HCT116 (cell line): ENCODE results near the gene DAP. TPM values are rescaled to one million over a fixed set of nuclear protein-coding genes. Genes with fewer than 3 reads are reported as not detected.

Experiments
- ATAC-seq: fragments of 200-7000 bp; cut with Tn5 transposase; 2 replicates; pipeline ENCODE4 v1.9.1; 2020; ENCODE audit warnings: mild to moderate bottlenecking, moderate library complexity
- BruUV-seq: library from RNA; stranded (reverse); fragments of 400-500 nt; replicated peaks from 2 replicates; lab custom pipeline; 2021; lab: Mats Ljungman, UMichigan
- CTCF ChIA-PET: fragments of 300-600 bp; sonication (Branson Sonifier 250); formaldehyde crosslinking; loops from one replicate; lab custom pipeline; 2021; ENCODE audit warnings: antibody characterized with exemption; lab: Charles Lee
- POLR2A ChIA-PET: fragments of 300-600, 350-600 bp; sonication (Branson Sonifier 250); formaldehyde crosslinking; loops from one replicate; lab custom pipeline; 2021; ENCODE audit warnings: antibody characterized with exemption; lab: Charles Lee
- RAD21 ChIA-PET, 2 experiments: fragments of 300-600 bp; sonication (Branson Sonifier 250); formaldehyde crosslinking; loops; one replicate each; lab custom pipeline; 2023; ENCODE audit warnings: low total read pairs in 2 of 2; ENCODE audit not compliant: uncharacterized antibody in 2 of 2, unreplicated experiment in 2 of 2, low non-redundant PET in 1 of 2; lab: Charles Lee
- DNase-seq: peaks from one replicate; pipeline ENCODE4 v3.0.0-alpha.2; 2010; ENCODE audit warnings: low read depth, low spot score
- H2AFZ ChIP-seq: fragments of 200-600 bp; shearing (Covaris generic), sonication (generic); 2 replicates; pipeline ENCODE4 v1.6.1; 2017; ENCODE audit warnings: low read depth, mixed run types, mixed read lengths, antibody characterized with exemption, low read length; ENCODE audit not compliant: poor library complexity, severe bottlenecking
- H3K27ac ChIP-seq: 2 replicates; pipeline ENCODE4 v1.5.1; 2012; ENCODE audit warnings: low read depth, low read length
- H3K27me3 ChIP-seq: fragments of 200-600 bp; sonication (generic); 2 replicates; pipeline ENCODE4 v1.6.1; 2016; ENCODE audit warnings: mixed run types, low read length, mixed read lengths; ENCODE audit not compliant: insufficient read depth
- H3K36me3 ChIP-seq, 2 experiments: fragments of 200-500 bp in 1 of 2; fragments of 200-600 bp in 1 of 2; sonication (Bioruptor generic) in 1 of 2; sonication (generic) in 1 of 2; 2 replicates each; pipeline versions ENCODE4 v1.5.1 to v1.6.1; 2014 to 2016; ENCODE audit warnings: low read length in 2 of 2, inconsistent platforms in 1 of 2, mixed read lengths in 1 of 2, mixed run types in 1 of 2; ENCODE audit not compliant: insufficient read depth in 2 of 2, control insufficient read depth in 1 of 2
- H3K4me1 ChIP-seq, 2 experiments: fragments of 200-600 bp in 1 of 2; sonication (generic) in 1 of 2; 2 replicates each; pipeline versions ENCODE4 v1.5.1 to v1.6.1; 2012 to 2017; ENCODE audit warnings: low read length in 2 of 2, inconsistent platforms in 1 of 2, mild to moderate bottlenecking in 1 of 2, mixed read lengths in 1 of 2, mixed run types in 1 of 2, moderate library complexity in 1 of 2; ENCODE audit not compliant: insufficient read depth in 2 of 2, control insufficient read depth in 1 of 2
- H3K4me2 ChIP-seq: fragments of 200-600 bp; sonication (generic); 2 replicates; pipeline ENCODE4 v1.6.1; 2017; ENCODE audit warnings: mixed run types, low read length, mixed read lengths
- H3K4me3 ChIP-seq, 2 experiments: fragments of 200-600 bp in 1 of 2; sonication (generic) in 1 of 2; replicated peaks in 1 of 2; 2 replicates each; pipeline ENCODE4 v1.5.1; 2011 to 2016; ENCODE audit warnings: low read length in 2 of 2, control low read depth in 1 of 2, low read depth in 1 of 2, mild to moderate bottlenecking in 1 of 2, mixed read lengths in 1 of 2, mixed run types in 1 of 2
- H3K79me2 ChIP-seq: fragments of 200-600 bp; sonication (generic); 2 replicates; pipeline ENCODE4 v1.6.1; 2017; ENCODE audit warnings: mild to moderate bottlenecking, mixed run types, low read length, moderate library complexity, mixed read lengths; ENCODE audit not compliant: insufficient read depth
- H3K9ac ChIP-seq: fragments of 200-600 bp; sonication (generic); 2 replicates; pipeline ENCODE4 v1.6.1; 2016; ENCODE audit warnings: low read length, mixed read lengths
- H3K9me2 ChIP-seq: fragments of 200-600 bp; sonication (generic), shearing (Covaris generic); 2 replicates; pipeline ENCODE4 v1.6.1; 2017; ENCODE audit warnings: mixed run types, mild to moderate bottlenecking, moderate library complexity; ENCODE audit not compliant: insufficient read depth
- H3K9me3 ChIP-seq, 2 experiments: fragments of 200-500 bp in 1 of 2; fragments of 200-600 bp in 1 of 2; sonication (Bioruptor generic) in 1 of 2; sonication (generic) in 1 of 2; 2 replicates each; pipeline ENCODE4 v1.6.1; 2014 to 2017; ENCODE audit warnings: low read length in 2 of 2, mixed read lengths in 2 of 2, inconsistent platforms in 1 of 2, low read depth in 1 of 2, mild to moderate bottlenecking in 1 of 2, mixed run types in 1 of 2, moderate library complexity in 1 of 2; ENCODE audit not compliant: control insufficient read depth in 1 of 2, insufficient read depth in 1 of 2
- H4K20me1 ChIP-seq: fragments of 200-600 bp; sonication (generic), shearing (Covaris generic); 2 replicates; pipeline ENCODE4 v1.6.1; 2017; ENCODE audit warnings: mixed run types, mild to moderate bottlenecking, moderate library complexity; ENCODE audit not compliant: insufficient read depth
- CEBPB ChIP-seq: IDR thresholded peaks from 2 replicates; pipeline ENCODE4 v1.6.1; 2012; ENCODE audit warnings: low read depth
- ELF1 ChIP-seq: IDR thresholded peaks from 2 replicates; pipeline ENCODE4 v1.6.1; 2012; ENCODE audit warnings: low read depth, borderline replicate concordance
- EZH2 ChIP-seq: fragments of 200-600 bp; sonication (generic); IDR thresholded peaks from 2 replicates; pipeline ENCODE4 v1.6.1; 2017; ENCODE audit warnings: antibody characterized with exemption, mixed run types
- JUND ChIP-seq: IDR thresholded peaks from 2 replicates; pipeline ENCODE4 v1.6.1; 2012
- POLR2A ChIP-seq: IDR thresholded peaks from 2 replicates; pipeline ENCODE4 v1.7.0; 2011; ENCODE audit warnings: borderline replicate concordance; ENCODE audit not compliant: insufficient read depth, insufficient read length; ENCODE audit errors: extremely low read depth
- RAD21 ChIP-seq: IDR thresholded peaks from 2 replicates; pipeline ENCODE4 v1.6.1; 2012; ENCODE audit warnings: low read depth, mild to moderate bottlenecking
- SIN3A ChIP-seq: IDR thresholded peaks from 2 replicates; pipeline ENCODE4 v1.6.1; 2012; ENCODE audit warnings: low read depth
- SP1 ChIP-seq: IDR thresholded peaks from 2 replicates; pipeline ENCODE4 v1.6.1; 2012; ENCODE audit warnings: low read depth
- TCF7L2 ChIP-seq: IDR thresholded peaks from 2 replicates; pipeline ENCODE4 v1.7.0; 2011; ENCODE audit warnings: borderline replicate concordance, inconsistent platforms; ENCODE audit not compliant: insufficient read depth, insufficient read length; ENCODE audit errors: extremely low read depth
- ZFX ChIP-seq: fragments of 450-650 bp; IDR thresholded peaks from 2 replicates; pipeline ENCODE4 v1.6.1; 2017
- ZNF274 ChIP-seq: fragments of 200-500 bp; sonication (Bioruptor generic); IDR thresholded peaks from 2 replicates; pipeline ENCODE4 v1.6.1; 2014; ENCODE audit warnings: mild to moderate bottlenecking, low read depth, low read length, inconsistent platforms
- intact Hi-C: fragments of 100-400 bp; cut with micrococcal nuclease; formaldehyde crosslinking; loops from 2 replicates; pipeline ENCODE4 v1.10.0; 2022
- total RNA-seq: library from RNA; stranded (reverse); gene quantifications from one replicate; pipeline ENCODE4 v1.2.1, GENCODE V29; 2021; ENCODE audit not compliant: unreplicated experiment
- TF ChIP-seq, protein P1 (sequence below): IDR thresholded peaks from 2 replicates; pipeline ENCODE4 v1.6.1; 2012
- TF ChIP-seq, protein P2 (sequence below), 3 experiments: fragments of 200-600 bp in 1 of 3; sonication (generic) in 1 of 3; IDR thresholded peaks in 2 of 3; conservative IDR thresholded peaks in 1 of 3; 2 replicates each; pipeline ENCODE4 v1.5.1; 2012 to 2017; ENCODE audit warnings: low read depth in 2 of 3, low read length in 2 of 3, antibody characterized with exemption in 1 of 3, borderline replicate concordance in 1 of 3, control low read depth in 1 of 3, mild to moderate bottlenecking in 1 of 3, mixed read lengths in 1 of 3, mixed run types in 1 of 3, moderate library complexity in 1 of 3; ENCODE audit not compliant: insufficient read depth in 1 of 3

Gene DAP
- total RNA-seq, 1 experiment from 2014 or later, result 59.1 TPM

DNA sequence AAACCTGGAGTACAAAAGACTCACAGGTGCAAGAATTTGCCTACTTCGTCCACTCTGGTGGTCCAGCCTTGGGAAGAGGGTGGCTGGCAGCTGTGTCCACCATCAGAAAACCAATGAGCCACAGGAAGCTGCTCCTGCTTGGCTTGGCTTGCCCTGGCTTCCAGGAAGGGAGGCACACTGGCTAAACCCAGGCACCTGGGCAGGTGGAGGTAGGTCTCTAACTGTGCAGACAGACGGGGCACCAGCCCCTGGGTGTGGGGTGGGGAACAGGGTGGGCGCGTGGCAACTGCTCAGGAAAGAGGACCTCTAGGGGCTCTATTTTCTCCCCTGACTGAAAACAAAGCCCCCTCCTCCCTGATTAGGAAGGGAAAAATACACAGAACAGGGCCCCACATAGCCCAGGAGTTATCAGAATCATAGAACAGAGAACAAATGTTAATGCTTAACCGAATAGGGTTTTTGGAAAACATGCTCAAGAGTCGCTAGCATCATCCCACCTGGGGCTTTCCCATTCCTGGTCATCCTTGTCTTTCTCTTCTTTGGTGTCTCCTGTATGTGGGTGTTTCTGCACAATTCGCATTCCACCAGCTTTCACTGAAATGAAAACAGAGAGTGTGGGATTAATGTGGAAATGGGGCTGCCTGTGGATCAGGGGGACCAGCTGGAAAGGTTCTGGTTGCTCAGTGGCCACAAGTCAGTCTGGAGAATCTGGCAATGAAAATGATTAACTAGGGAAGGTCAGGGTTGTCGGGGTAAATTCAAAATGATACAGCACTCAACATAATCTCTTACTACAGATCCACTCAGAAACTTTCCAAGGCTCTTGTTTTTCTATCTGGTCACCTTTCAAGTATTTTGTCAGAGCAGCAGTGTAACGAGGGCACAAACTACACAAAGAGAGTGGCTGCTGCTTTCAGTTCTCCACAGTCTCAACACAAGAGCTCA, 13.1 kb downstream of the DAP start (continued):
- TF ChIP-seq, protein P1, sequence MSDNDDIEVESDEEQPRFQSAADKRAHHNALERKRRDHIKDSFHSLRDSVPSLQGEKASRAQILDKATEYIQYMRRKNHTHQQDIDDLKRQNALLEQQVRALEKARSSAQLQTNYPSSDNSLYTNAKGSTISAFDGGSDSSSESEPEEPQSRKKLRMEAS, result no peak
- no peak for TF ChIP-seq RAD21
- TF ChIP-seq SP1, result no peak
- TF ChIP-seq JUND, result no peak
- TF ChIP-seq ZFX, result no peak
- no peak for TF ChIP-seq SIN3A
- TF ChIP-seq, protein P2, sequence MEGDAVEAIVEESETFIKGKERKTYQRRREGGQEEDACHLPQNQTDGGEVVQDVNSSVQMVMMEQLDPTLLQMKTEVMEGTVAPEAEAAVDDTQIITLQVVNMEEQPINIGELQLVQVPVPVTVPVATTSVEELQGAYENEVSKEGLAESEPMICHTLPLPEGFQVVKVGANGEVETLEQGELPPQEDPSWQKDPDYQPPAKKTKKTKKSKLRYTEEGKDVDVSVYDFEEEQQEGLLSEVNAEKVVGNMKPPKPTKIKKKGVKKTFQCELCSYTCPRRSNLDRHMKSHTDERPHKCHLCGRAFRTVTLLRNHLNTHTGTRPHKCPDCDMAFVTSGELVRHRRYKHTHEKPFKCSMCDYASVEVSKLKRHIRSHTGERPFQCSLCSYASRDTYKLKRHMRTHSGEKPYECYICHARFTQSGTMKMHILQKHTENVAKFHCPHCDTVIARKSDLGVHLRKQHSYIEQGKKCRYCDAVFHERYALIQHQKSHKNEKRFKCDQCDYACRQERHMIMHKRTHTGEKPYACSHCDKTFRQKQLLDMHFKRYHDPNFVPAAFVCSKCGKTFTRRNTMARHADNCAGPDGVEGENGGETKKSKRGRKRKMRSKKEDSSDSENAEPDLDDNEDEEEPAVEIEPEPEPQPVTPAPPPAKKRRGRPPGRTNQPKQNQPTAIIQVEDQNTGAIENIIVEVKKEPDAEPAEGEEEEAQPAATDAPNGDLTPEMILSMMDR (IDR thresholded peaks at IDR 0.05 in 2 of 3, conservative IDR thresholded peaks at IDR 0.05 in 1 of 3; ENCODE audit: borderline replicate concordance in 1 of 3, insufficient read depth in 1 of 3, low read depth in 2 of 3, low read length in 2 of 3), result no peak
- TF ChIP-seq, all 23 proteins: peak for 0

DNA sequence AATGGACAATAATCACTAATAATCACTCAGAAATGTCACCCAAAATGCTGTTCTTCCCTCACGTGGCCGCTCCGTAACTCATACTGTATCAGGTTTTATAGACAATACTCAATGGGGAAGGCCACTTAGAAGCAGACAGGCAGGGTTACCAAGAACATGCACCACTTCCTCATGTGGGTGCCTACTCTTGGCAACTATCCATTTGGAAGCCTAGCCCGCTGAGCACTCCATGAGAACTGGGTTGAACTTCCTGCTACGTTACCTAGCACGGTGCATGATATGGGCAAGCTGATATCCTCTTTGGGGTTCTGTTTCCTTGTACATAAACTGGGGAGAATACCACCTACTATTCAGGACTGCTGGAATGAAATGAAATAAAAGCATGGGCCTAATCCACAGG, 14.3 kb downstream of the DAP start:
- BruUV-seq, result no TSS peak
- H3K9me3 ChIP-seq, result no peaks in the 10 kb centered on the region
- ChIA-PET RAD21 (no interaction called here), POLR2A (no interaction called here), CTCF (no interaction called here)
- no peaks in the 10 kb centered on the region for H3K4me1 ChIP-seq
- no peaks in the 10 kb centered on the region for H4K20me1 ChIP-seq
- H3K4me2 ChIP-seq, result no peak overlapping the region
- no peaks in the 10 kb centered on the region for H3K9me2 ChIP-seq
- H2AFZ ChIP-seq, result no peak overlapping the region
- no peak overlapping the region for H3K27ac ChIP-seq
- peaks cover 7 to 21% of the 10 kb centered on the region in 2 experiments; a peak in 2 of 4 replicates for H3K36me3 ChIP-seq
- no peak overlapping the region for H3K9ac ChIP-seq
- no peak for DNase-seq
- TF ChIP-seq ELF1 (no peak), POLR2A (no peak), ZNF274 (no peak), CEBPB (no peak), EZH2 (no peak), RAD21 (no peak), TCF7L2 (no peak), SP1 (no peak)
- TF ChIP-seq, protein P1, result no peak
- intact Hi-C loops, result no loop called here
- H3K79me2 ChIP-seq, result peaks cover 26% of the 10 kb centered on the region
- no peak overlapping the region for H3K4me3 ChIP-seq
- no peak for ATAC-seq
- H3K27me3 ChIP-seq, result no peaks in the 10 kb centered on the region
